CD4-positive, alpha-beta T cell treated with Interferon alpha-2 for 1 hour (primary cell): ENCODE measurements around the gene LTA4H.

ENCODE experiments used
- DNase-seq, 2 donors: peaks; one replicate each; pipeline ENCODE4 v3.0.0-alpha.2; 2020 to 2022

Gene LTA4H

DNA sequence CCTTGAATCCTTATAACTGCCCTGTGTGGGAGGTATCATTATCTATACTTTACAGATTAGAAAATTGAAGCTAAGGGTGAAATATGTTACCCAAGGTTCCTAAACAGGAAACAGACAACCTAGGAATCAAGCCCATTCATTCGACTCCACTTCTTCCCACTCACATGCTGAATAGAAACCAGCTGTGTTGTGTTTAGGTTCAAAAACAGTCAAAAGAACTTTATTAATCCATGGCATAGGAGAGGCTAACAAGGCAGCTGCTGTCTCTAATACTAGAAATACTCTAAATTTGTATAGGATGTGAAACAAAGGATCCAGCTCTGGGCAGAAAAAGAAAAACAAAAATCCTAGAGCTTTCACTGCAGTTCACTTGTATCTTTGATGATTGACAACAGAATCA is 82.4 kb downstream of the LTA4H start:
- DNase-seq, result no peak

- no peak for DNase-seq
These were observed 83.9 kb downstream of the LTA4H start for GRCh38 chr12:95951515-95951914.
